VCaP (cell line): ENCODE results near the gene MAPKAPK3.

Experiments
- H3K27ac ChIP-seq: fragments of 450-650 bp; 2 replicates; pipeline ENCODE4 v1.5.1; 2017
- TF ChIP-seq, protein P1 (sequence below): fragments of 450-650 bp; conservative IDR thresholded peaks from 2 replicates; pipeline ENCODE4 v1.5.1; 2017; ENCODE audit warnings: mild to moderate bottlenecking, moderate library complexity

MAPKAPK3 gene

DNA sequence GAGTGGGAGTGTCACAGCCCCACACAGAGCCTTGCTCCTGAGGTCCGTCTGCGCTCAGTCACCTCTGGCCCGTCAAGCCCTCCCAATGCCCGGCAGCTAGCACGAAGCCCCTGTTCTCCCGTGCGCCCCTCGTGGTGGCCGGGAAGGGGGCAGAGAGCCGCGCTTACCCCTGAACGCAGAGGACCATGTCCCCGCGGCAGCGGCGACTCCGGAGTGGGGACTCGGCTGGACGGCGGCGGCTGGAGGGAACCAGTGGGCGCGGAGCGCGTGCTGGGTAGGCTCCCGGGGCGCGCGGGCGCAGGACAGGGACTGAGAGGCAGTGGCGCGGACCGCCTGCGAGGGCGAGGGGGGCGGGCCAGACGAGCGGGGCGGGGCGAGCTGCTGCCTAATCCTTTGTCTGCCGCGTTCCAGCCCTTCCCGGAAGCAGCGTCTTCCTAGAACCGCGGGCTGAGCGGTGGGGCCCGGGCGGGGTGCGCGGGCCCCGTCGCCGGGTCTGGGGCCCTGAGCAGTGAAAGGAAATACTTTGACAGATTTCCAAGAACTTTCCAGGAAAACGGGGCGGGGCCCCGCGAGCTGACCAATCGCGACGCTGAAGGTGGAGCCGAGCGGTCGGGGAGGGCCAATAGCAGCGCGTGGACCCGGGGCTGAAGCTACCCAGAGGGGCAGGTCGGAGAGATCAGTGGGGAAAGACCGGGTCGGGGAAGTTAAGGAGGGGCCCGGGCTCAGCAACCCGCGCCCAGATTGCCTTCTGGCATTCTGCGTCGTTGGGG, 5.3 kb upstream of the MAPKAPK3 start, which contains the start of gene CISH:
CISH (minus strand) TSS at position 311 of the 770 bp plus-strand sequence; CDS start at position 187, 124 bp downstream.
- TF ChIP-seq, protein P1, sequence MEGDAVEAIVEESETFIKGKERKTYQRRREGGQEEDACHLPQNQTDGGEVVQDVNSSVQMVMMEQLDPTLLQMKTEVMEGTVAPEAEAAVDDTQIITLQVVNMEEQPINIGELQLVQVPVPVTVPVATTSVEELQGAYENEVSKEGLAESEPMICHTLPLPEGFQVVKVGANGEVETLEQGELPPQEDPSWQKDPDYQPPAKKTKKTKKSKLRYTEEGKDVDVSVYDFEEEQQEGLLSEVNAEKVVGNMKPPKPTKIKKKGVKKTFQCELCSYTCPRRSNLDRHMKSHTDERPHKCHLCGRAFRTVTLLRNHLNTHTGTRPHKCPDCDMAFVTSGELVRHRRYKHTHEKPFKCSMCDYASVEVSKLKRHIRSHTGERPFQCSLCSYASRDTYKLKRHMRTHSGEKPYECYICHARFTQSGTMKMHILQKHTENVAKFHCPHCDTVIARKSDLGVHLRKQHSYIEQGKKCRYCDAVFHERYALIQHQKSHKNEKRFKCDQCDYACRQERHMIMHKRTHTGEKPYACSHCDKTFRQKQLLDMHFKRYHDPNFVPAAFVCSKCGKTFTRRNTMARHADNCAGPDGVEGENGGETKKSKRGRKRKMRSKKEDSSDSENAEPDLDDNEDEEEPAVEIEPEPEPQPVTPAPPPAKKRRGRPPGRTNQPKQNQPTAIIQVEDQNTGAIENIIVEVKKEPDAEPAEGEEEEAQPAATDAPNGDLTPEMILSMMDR: peak; percentile 62
- peak within 1 kb of the TSS; percentile 78 for H3K27ac ChIP-seq

- TF ChIP-seq, protein P1: no peak
- H3K27ac ChIP-seq: peak overlapping the region; percentile 78
These were observed 4.6 kb upstream of the MAPKAPK3 start for GRCh38 chr3:50612234-50612882.

DNA sequence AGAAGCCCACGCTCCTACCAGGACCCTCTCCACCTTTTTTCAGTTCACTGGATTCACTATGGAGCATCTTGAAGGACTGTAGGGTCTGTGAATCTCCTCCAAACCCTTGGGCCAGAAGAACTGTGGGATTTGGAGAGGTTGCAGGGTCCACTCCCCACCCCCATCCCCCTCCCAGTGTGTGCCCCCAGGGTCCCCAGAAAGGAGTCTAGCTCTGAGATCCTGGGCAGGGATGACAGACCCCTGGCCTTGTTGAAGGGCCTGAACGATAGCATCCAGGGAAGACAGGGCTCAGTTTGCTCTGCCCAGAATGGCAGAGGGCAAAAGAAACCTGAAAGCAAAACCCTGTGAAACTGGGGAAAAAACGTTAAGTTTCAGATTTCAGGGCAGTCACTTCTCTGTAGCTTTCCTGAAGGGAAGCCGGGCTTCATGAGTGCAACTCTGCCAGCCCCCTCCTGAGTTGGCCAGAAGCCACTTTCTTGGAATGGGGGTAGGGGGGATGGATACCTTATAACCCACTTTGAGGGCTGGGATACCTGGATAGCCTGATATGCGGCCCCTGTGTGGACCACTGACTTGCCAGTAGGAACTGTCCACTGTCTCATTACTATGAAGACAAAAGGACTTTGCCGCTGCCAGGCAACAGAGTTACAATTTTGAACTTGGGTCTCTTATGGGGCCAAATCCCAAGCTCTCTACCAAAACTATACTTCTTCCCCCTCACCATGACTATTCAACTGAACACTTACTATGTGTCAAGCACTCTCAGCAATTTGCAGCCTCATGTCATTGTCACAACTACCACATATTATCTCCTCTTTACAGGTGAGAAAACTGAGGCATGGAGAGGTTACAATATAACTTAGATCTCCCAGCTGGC, 3.7 kb upstream of the MAPKAPK3 start:
- no peak overlapping the region for H3K27ac ChIP-seq
- TF ChIP-seq, protein P1: no peak

DNA sequence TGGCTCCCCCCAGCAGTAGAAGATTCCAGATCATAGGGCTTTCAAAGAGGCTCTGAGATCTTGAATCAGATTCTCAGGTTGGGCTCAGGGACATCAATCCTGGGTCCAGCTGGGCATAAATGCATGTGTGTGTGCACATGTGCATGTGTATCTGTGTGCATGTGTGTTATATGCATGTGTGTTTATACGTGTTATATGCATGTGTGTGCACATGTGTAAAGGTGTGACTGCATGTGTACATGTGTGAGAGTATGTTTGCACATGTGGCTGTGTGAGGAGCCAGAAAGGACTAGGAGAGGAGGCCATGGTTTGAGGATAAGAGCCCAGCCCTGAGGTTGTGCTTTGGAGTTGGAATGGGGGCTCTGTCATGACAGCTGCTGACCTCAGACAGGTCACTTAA, 1.8 kb upstream of the MAPKAPK3 start:
- no peak overlapping the region for H3K27ac ChIP-seq
- TF ChIP-seq, protein P1: no peak

GRCh38 chr3:50616003-50616769, 765 bp upstream of the MAPKAPK3 start:
- peak overlapping the region; percentile 96 for H3K27ac ChIP-seq
- TF ChIP-seq, protein P1: peak; percentile 100

DNA sequence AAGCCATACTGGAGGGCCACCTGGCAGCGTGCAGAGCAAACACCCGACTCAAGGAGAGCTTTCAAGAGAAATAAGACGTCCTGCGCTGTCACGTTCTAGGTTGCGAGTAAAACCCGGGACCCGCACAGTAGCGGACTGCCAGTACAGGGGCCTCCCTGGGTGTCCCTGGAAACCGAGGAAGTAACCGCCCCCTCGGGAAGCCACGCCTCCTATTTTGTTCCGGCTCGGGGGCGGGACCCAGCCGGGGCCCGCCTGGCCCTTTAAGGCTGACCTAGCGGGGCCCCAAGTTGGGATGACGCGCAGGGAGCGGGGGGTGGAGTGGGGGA, 218 bp upstream of the MAPKAPK3 start:
- H3K27ac ChIP-seq: peak overlapping the region; percentile 96

More for the DNA sequence above, 218 bp upstream of the MAPKAPK3 start:
- TF ChIP-seq, protein P1: no peak
